GM23248 (cell line): ENCODE measurements around the gene FAT3. TPM values are rescaled to one million over a fixed set of nuclear protein-coding genes. Genes with fewer than 3 reads are reported as not detected.
A peak's percentile ranks its signal among the peaks of the same experiment; 100 is the strongest.

Experiments used
- DNase-seq: peaks from one replicate; pipeline ENCODE4 v3.0.0-alpha.2; 2015
- H2AFZ ChIP-seq: fragments of 200-600 bp; sonication (generic); 2 replicates; pipeline ENCODE4 v1.6.1; 2016; ENCODE audit warnings: antibody characterized with exemption
- H3F3A ChIP-seq: fragments of 200-600 bp; sonication (generic); 2 replicates; pipeline ENCODE4 v1.6.1; 2016; ENCODE audit warnings: mild to moderate bottlenecking, antibody characterized with exemption, mixed run types; ENCODE audit not compliant: insufficient read depth
- H3K27ac ChIP-seq: fragments of 200-600 bp; sonication (generic); 2 replicates; pipeline ENCODE4 v1.5.1; 2016; ENCODE audit warnings: mild to moderate bottlenecking
- H3K27me3 ChIP-seq: fragments of 200-600 bp; sonication (generic); replicated peaks from 2 replicates; pipeline ENCODE4 v1.6.1; 2016; ENCODE audit warnings: mild to moderate bottlenecking; ENCODE audit not compliant: insufficient read depth
- H3K36me3 ChIP-seq: fragments of 200-600 bp; sonication (generic); 2 replicates; pipeline ENCODE4 v1.6.1; 2016; ENCODE audit warnings: low read depth, mild to moderate bottlenecking
- H3K4me1 ChIP-seq: fragments of 200-600 bp; sonication (generic); 2 replicates; pipeline ENCODE4 v1.6.1; 2016; ENCODE audit warnings: mild to moderate bottlenecking; ENCODE audit not compliant: insufficient read depth
- H3K4me2 ChIP-seq: fragments of 200-600 bp; sonication (generic); one replicate; pipeline ENCODE4 v1.6.1; 2016; ENCODE audit warnings: mild to moderate bottlenecking; ENCODE audit not compliant: unreplicated experiment
- H3K4me3 ChIP-seq: fragments of 200-600 bp; sonication (generic); 2 replicates; pipeline ENCODE4 v1.5.1; 2016; ENCODE audit warnings: mild to moderate bottlenecking
- H3K79me2 ChIP-seq: fragments of 200-600 bp; sonication (generic); 2 replicates; pipeline ENCODE4 v1.6.1; 2016; ENCODE audit warnings: mild to moderate bottlenecking; ENCODE audit not compliant: insufficient read depth
- H3K9ac ChIP-seq: fragments of 200-600 bp; sonication (generic); 2 replicates; pipeline ENCODE4 v1.6.1; 2016; ENCODE audit warnings: mild to moderate bottlenecking
- H3K9me2 ChIP-seq: fragments of 200-600 bp; sonication (generic); 2 replicates; pipeline ENCODE4 v1.6.1; 2016; ENCODE audit warnings: mixed run types, mild to moderate bottlenecking, moderate library complexity; ENCODE audit not compliant: insufficient read depth
- H3K9me3 ChIP-seq: fragments of 200-600 bp; sonication (generic); one replicate; pipeline ENCODE4 v1.6.1; 2017; ENCODE audit warnings: low read depth
- H4K20me1 ChIP-seq: fragments of 200-600 bp; sonication (generic); 2 replicates; pipeline ENCODE4 v1.6.0; 2016; ENCODE audit not compliant: insufficient read depth
- EZH2 ChIP-seq: fragments of 200-600 bp; sonication (generic); IDR thresholded peaks from 2 replicates; pipeline ENCODE4 v1.6.1; 2018; ENCODE audit warnings: antibody characterized with exemption, mild to moderate bottlenecking; ENCODE audit not compliant: insufficient read depth, poor library complexity, severe bottlenecking
- EZH2phosphoT487 ChIP-seq: fragments of 200-600 bp; sonication (generic); IDR thresholded peaks from 2 replicates; pipeline ENCODE4 v1.6.1; 2018; ENCODE audit warnings: antibody characterized with exemption, moderate library complexity, mild to moderate bottlenecking, low read depth; ENCODE audit not compliant: insufficient read depth
- WGBS, 2 experiments: methylation state at CpG; one replicate each; pipeline ENCODE4 v1.1.6; 2015 to 2017; ENCODE audit warnings: low lambda C conversion rate in 2 of 2, low coverage in 1 of 2; ENCODE audit errors: missing lambda C conversion rate in 2 of 2; 5-methylcytosine and 5-hydroxymethylcytosine counted together
- in situ Hi-C: fragments of 300-500 bp; cut with MboI; formaldehyde crosslinking; loops from 2 replicates; pipeline ENCODE4 v1.15.0; 2020
- polyA plus RNA-seq: library from polyadenylated mRNA; unstranded; fragments of >200 nt; fragmentation: Nextera tagmentation; extraction: Ambion mirVana; gene quantifications from 2 replicates; pipeline ENCODE4 v1.2.1, GENCODE V29; 2016
- total RNA-seq: library from RNA; depleted of rRNA; stranded (reverse); fragments of >200 nt; shearing (Covaris generic); gene quantifications from 2 replicates; pipeline ENCODE4 v1.2.3, GENCODE V29; 2014

Gene FAT3
- total and polyA plus RNA-seq, 2 experiments from 2014 or later = 0.19 to 1.9 TPM

DNA sequence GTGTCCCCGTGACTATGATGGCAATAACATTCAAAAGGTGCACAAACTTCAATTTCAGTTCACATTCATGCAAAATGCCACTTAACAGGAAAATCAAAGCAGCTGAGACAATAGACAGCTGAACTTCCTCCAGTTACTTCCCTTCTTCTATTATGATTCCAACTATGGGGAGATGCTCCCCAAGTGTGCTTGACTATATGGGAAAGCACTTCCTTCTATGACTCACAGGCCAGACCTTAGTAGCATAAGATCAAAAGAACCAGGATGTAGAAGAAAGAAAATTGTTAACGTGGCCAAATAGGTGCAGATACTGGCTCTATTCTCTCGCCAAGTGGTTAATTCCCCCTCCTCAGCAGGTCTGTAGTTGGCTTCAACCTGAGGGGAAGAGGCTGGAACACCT lies 7.8 kb upstream of the FAT3 start:
- H3K9ac ChIP-seq = no peak overlapping the region
- H2AFZ ChIP-seq = no peak overlapping the region
- peaks cover 13% of the 10 kb centered on the region for H3K27me3 ChIP-seq
- H3K9me3 ChIP-seq = no peaks in the 10 kb centered on the region
- H3K4me3 ChIP-seq = no peak overlapping the region
- H4K20me1 ChIP-seq = no peaks in the 10 kb centered on the region
- H3F3A ChIP-seq = no peaks in the 10 kb centered on the region
- no peak overlapping the region for H3K27ac ChIP-seq
- no peaks in the 10 kb centered on the region for H3K9me2 ChIP-seq
- H3K4me2 ChIP-seq = no peak overlapping the region
- no peaks in the 10 kb centered on the region for H3K4me1 ChIP-seq
- no peak for DNase-seq
- TF ChIP-seq EZH2 = no peak
- no peak for TF ChIP-seq EZH2phosphoT487
- no peaks in the 10 kb centered on the region for H3K36me3 ChIP-seq
- no peaks in the 10 kb centered on the region for H3K79me2 ChIP-seq
- in situ Hi-C loops = no loop called here
- WGBS, 2 experiments = 56% methylated on average over 3 of the region's 3 CpGs

DNA sequence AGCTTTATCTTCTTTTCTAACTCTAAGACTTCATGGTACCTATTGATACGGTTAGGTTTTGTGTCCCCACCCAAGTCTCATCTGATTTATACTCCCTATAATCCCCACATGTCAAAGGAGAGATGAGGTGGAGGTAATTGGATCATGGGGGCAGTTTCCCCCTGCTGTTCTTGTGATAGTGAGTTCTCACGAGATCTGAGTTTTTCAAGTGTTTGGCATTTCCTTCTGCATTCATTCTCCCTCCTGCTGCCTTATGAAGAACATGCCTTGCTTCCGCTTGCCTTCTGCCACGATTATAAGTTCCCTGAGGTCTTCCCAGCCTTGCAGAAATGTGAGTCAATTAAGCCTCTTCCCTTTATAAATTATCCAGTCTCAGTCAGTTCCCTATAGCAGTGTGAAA lies 5.1 kb upstream of the FAT3 start:
- Histone ChIP-seq H3K4me2 (no peak overlapping the region), H3K79me2 (no peaks in the 10 kb centered on the region), H3K27ac (no peak overlapping the region), H3K9ac (no peak overlapping the region), H3K27me3 (peaks cover 35% of the 10 kb centered on the region), H3K4me3 (no peak overlapping the region), H3K9me3 (no peaks in the 10 kb centered on the region), H3K4me1 (no peaks in the 10 kb centered on the region), H4K20me1 (no peaks in the 10 kb centered on the region), H3K36me3 (no peaks in the 10 kb centered on the region), H3K9me2 (no peaks in the 10 kb centered on the region), H3F3A (no peaks in the 10 kb centered on the region), H2AFZ (no peak overlapping the region)
- in situ Hi-C loops = no loop called here
- 45 to 55% methylated on average over 4 of the region's 4 CpGs for WGBS, 2 experiments
- TF ChIP-seq EZH2phosphoT487 (no peak), EZH2 (no peak)
- no peak for DNase-seq

DNA sequence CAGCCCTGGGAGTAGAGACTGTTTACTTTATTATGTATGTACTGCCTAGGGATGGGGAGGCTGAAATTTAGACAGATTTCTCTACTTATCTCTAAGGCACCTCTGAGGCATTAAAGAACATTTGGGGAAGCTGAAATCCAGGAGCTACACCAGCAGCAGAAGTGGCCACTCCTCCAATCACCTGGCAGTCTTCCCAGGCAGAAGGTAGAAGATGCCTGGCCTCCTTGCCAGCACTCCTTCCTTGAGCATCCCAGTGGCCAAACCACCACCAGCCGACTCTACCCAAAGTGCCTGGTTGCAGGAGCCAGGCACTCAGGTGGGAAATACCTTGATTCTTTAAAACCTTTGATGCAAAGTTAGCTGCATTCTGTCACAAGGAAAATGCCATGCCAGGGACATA lies 1.9 kb upstream of the FAT3 start:
- WGBS, 2 experiments = 95 to 100% methylated on average over 1 of the region's 1 CpG
- in situ Hi-C loops = no loop called here

DNA sequence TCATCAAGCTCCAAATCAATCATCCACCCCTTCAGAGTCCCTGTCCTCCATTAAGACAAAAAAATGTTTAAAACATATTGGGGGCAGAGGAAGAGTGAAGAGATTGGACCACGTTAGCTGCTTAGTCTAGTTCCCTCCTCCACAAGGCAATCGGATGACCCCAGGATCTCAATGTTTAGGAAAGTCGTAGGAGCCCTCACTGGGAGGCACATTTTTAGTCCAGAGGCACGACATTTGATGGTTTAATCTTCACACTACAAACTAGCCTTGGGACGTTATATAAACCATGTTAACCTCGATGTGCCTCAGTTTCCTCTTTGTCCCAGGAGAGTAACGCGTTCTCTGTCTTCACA lies 588 bp upstream of the FAT3 start:
- Histone ChIP-seq H3K36me3 (no peaks in the 10 kb centered on the region), H3K9ac (no peak overlapping the region), H3K4me1 (no peaks in the 10 kb centered on the region), H3K9me2 (no peaks in the 10 kb centered on the region), H3K9me3 (no peaks in the 10 kb centered on the region), H3K4me2 (peak overlapping the region; percentile 78), H3K79me2 (no peaks in the 10 kb centered on the region), H3K4me3 (peak overlapping the region; percentile 71), H2AFZ (peak overlapping the region; percentile 78), H4K20me1 (no peaks in the 10 kb centered on the region), H3K27me3 (peaks cover 73% of the 10 kb centered on the region), H3F3A (no peaks in the 10 kb centered on the region; the same call in 1 of the 2 replicates), H3K27ac (no peak overlapping the region)
- in situ Hi-C loops = no loop called here
- TF ChIP-seq EZH2 (no peak), EZH2phosphoT487 (no peak)
- no peak for DNase-seq
- 6% methylated on average over 8 of the region's 8 CpGs for WGBS, 2 experiments

More for the DNA sequence above, 1.9 kb upstream of the FAT3 start:
- Histone ChIP-seq H4K20me1 (no peaks in the 10 kb centered on the region), H3K9me3 (no peaks in the 10 kb centered on the region), H3K4me2 (no peak overlapping the region), H3K4me1 (no peaks in the 10 kb centered on the region), H2AFZ (no peak overlapping the region), H3K27ac (no peak overlapping the region), H3K4me3 (no peak overlapping the region), H3K9ac (no peak overlapping the region), H3K27me3 (peaks cover 62% of the 10 kb centered on the region), H3K9me2 (no peaks in the 10 kb centered on the region), H3K36me3 (no peaks in the 10 kb centered on the region), H3K79me2 (no peaks in the 10 kb centered on the region), H3F3A (no peaks in the 10 kb centered on the region; the same call in 1 of the 2 replicates)
- TF ChIP-seq EZH2 (no peak), EZH2phosphoT487 (no peak)
- no peak for DNase-seq

DNA sequence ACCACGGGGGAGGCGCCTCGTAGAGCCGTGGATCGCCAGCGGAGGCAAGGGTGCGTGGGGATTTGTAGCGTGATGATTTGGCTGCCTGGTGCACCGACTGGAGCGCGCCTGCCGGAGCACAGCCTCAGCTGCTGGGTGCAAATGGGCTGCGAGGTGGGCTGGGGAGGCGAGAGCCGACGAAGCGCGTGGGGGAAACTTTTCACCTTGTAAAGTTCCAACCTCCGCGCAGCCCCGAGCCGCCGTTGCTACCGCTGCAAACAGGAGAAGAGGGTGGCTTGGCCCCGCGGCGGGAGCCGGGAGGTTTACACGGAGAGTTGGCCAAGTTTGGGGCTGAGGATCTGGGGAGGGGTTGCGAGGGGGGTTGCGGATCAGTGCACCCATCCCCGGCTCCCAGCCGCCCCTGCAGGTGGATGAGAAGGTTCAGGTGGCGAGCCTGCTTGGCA lies 528 bp downstream of the FAT3 start:
- Histone ChIP-seq H3K9me2 (no peaks in the 10 kb centered on the region), H3K27me3 (peaks cover 77% of the 10 kb centered on the region), H4K20me1 (no peaks in the 10 kb centered on the region), H3K4me3 (peak overlapping the region; percentile 71), H3K36me3 (no peaks in the 10 kb centered on the region), H3K9ac (no peak overlapping the region), H3K27ac (no peak overlapping the region), H3K4me1 (no peaks in the 10 kb centered on the region), H3F3A (no peaks in the 10 kb centered on the region; the same call in 1 of the 2 replicates), H2AFZ (peak overlapping the region; percentile 78), H3K4me2 (peak overlapping the region; percentile 78), H3K79me2 (no peaks in the 10 kb centered on the region), H3K9me3 (no peaks in the 10 kb centered on the region)
- in situ Hi-C loops = no loop called here
- no peak for DNase-seq
- TF ChIP-seq EZH2 (no peak), EZH2phosphoT487 (no peak)
- 1 to 2% methylated on average over 31 to 34 of the region's 34 CpGs for WGBS, 2 experiments
